ENCODE measurements around the gene CTNNBL1. TPM values are rescaled to one million over a fixed set of nuclear protein-coding genes. Genes with fewer than 3 reads are reported as not detected.

Gene CTNNBL1
- total RNA-seq, 1 donor from 2014 or later = 30.0 TPM

- no peak overlapping the region for H3K4me3 ChIP-seq (ENCODE audit: low read depth, low read length)
- H3K27me3 ChIP-seq (ENCODE audit: control insufficient read depth, insufficient read depth, low read length) = no peaks in the 10 kb centered on the region
- FAIRE-seq (no peak), DNase-seq (ENCODE audit: low read depth) (no peak)
- H3K36me3 ChIP-seq (ENCODE audit: control insufficient read depth, insufficient read depth, low read length) = no peaks in the 10 kb centered on the region
- no peak for TF ChIP-seq CTCF (IDR thresholded peaks at IDR 0.05; ENCODE audit: insufficient read depth, low read length, severe bottlenecking)
Observed at GRCh38 chr20:37904845-37905373, 211.1 kb downstream of the CTNNBL1 start.

GRCh38 chr20:37905671-37906613, 212.1 kb downstream of the CTNNBL1 start:
- DNase-seq (ENCODE audit: low read depth) (no peak), FAIRE-seq (peak; percentile 79)
- Histone ChIP-seq H3K27me3 (ENCODE audit: control insufficient read depth, insufficient read depth, low read length) (no peaks in the 10 kb centered on the region), H3K36me3 (ENCODE audit: control insufficient read depth, insufficient read depth, low read length) (no peaks in the 10 kb centered on the region), H3K4me3 (ENCODE audit: low read depth, low read length) (no peak overlapping the region)
- TF ChIP-seq CTCF (IDR thresholded peaks at IDR 0.05; ENCODE audit: insufficient read depth, low read length, severe bottlenecking) = no peak

DNA sequence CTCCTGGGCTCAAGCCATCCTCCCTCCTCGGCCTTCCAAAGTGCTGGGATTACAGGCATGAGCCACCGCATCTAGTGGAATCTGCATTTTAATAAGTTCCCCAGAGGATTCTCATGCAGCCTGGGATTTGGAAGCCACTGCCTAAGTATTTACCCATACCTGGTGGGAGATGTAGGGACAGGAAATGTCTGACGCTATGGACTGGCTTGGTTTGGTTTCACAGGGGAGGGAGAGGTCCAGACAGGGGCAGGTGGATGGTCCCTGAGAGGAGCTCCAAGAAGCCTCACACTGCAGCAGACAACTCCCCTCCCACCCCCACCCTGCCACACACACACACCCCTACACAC, 213.5 kb downstream of the CTNNBL1 start:
- Histone ChIP-seq H3K27me3 (ENCODE audit: control insufficient read depth, insufficient read depth, low read length) (no peaks in the 10 kb centered on the region), H3K36me3 (ENCODE audit: control insufficient read depth, insufficient read depth, low read length) (no peaks in the 10 kb centered on the region), H3K4me3 (ENCODE audit: low read depth, low read length) (no peak overlapping the region)
- no peak for TF ChIP-seq CTCF (IDR thresholded peaks at IDR 0.05; ENCODE audit: insufficient read depth, low read length, severe bottlenecking)
- DNase-seq (ENCODE audit: low read depth) (no peak), FAIRE-seq (no peak)

- no peak for TF ChIP-seq CTCF (IDR thresholded peaks at IDR 0.05; ENCODE audit: insufficient read depth, low read length, severe bottlenecking)
- H3K27me3 ChIP-seq (ENCODE audit: control insufficient read depth, insufficient read depth, low read length) = no peaks in the 10 kb centered on the region
- no peaks in the 10 kb centered on the region for H3K36me3 ChIP-seq (ENCODE audit: control insufficient read depth, insufficient read depth, low read length)
- DNase-seq (ENCODE audit: low read depth) (peak; percentile 42), FAIRE-seq (no peak)
- H3K4me3 ChIP-seq (ENCODE audit: low read depth, low read length) = no peak overlapping the region
Observed at GRCh38 chr20:37907677-37908401, 214.0 kb downstream of the CTNNBL1 start.

GRCh38 chr20:37911261-37911660, 217.4 kb downstream of the CTNNBL1 start:
- Histone ChIP-seq H3K27me3 (ENCODE audit: control insufficient read depth, insufficient read depth, low read length) (no peaks in the 10 kb centered on the region), H3K36me3 (ENCODE audit: control insufficient read depth, insufficient read depth, low read length) (no peaks in the 10 kb centered on the region), H3K4me3 (ENCODE audit: low read depth, low read length) (no peak overlapping the region)
- no peak for FAIRE-seq
- no peak for DNase-seq (ENCODE audit: low read depth)
- TF ChIP-seq CTCF (IDR thresholded peaks at IDR 0.05; ENCODE audit: insufficient read depth, low read length, severe bottlenecking) = no peak

Data from bronchial epithelial cell (primary cell).